A673 (cell line): ENCODE measurements around the gene IL20RA.
A peak's percentile ranks its signal among the peaks of the same experiment; 100 is the strongest.

Experiments used
- CTCF ChIP-seq: fragments of 300-800, 200-600 bp; sonication (generic); conservative IDR thresholded peaks from 2 replicates; pipeline ENCODE4 v1.5.1; 2017; ENCODE audit warnings: low read depth, mild to moderate bottlenecking, antibody characterized with exemption, low read length, moderate library complexity, mixed read lengths
- EZH2 ChIP-seq: fragments of 200-600 bp; sonication (generic); IDR thresholded peaks from 2 replicates; pipeline ENCODE4 v1.6.1; 2017; ENCODE audit warnings: borderline replicate concordance, low read depth, mild to moderate bottlenecking, mixed read lengths, antibody characterized with exemption, low read length; ENCODE audit not compliant: poor library complexity, severe bottlenecking

DNA sequence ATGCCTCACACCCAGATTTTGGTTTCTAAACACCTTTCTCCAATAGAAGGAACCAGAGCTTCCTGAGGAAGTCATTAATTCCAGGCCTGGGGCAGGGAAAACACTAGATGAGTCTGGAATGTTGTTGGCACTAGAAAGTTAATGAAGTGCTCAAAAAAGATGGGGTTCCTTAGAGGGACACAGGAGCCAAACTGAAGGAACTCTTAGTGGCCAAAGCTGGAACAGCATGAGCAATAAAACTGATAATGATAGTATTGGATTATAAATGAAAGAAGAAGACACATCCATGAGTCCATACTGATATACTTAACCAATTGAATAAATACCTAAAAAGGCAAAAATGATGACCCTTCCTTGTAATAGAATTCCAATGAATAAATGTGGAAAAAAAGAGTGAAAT is 4.4 kb downstream of the IL20RA start:
- TF ChIP-seq CTCF, result peak; percentile 23; the same call in 1 of the 2 replicates
- TF ChIP-seq EZH2, result no peak
